Measurements from ENCODE around the gene UST.

The UST gene

GRCh38 chr6:148924226-148925012 is 177.6 kb downstream of the UST start:
- peaks cover 6% of the 10 kb centered on the region for H3K4me1 Mint-ChIP-seq
- peaks cover 21% of the 10 kb centered on the region for H3K36me3 Mint-ChIP-seq
- no peak overlapping the region for H3K4me3 Mint-ChIP-seq
- H3K27ac Mint-ChIP-seq: no peak overlapping the region
- no peaks in the 10 kb centered on the region for H3K27me3 Mint-ChIP-seq
- ATAC-seq: no peak
- H3K9me3 Mint-ChIP-seq: no peaks in the 10 kb centered on the region

- Mint-ChIP-seq H3K9me3 (no peaks in the 10 kb centered on the region), H3K27ac (no peak overlapping the region), H3K27me3 (no peaks in the 10 kb centered on the region), H3K4me1 (peaks cover 8% of the 10 kb centered on the region), H3K36me3 (peaks cover 13% of the 10 kb centered on the region), H3K4me3 (no peak overlapping the region)
- ATAC-seq: no peak
Measured at GRCh38 chr6:148925701-148926100, 178.9 kb downstream of the UST start.

- Mint-ChIP-seq H3K4me1 (peaks cover 16% of the 10 kb centered on the region), H3K9me3 (no peaks in the 10 kb centered on the region), H3K4me3 (no peak overlapping the region), H3K27ac (no peak overlapping the region), H3K27me3 (no peaks in the 10 kb centered on the region), H3K36me3 (peaks cover 13% of the 10 kb centered on the region)
- no peak for ATAC-seq
Measured at GRCh38 chr6:148926478-148926877, 179.6 kb downstream of the UST start.

- no peaks in the 10 kb centered on the region for H3K27me3 Mint-ChIP-seq
- H3K9me3 Mint-ChIP-seq: no peaks in the 10 kb centered on the region
- H3K27ac Mint-ChIP-seq: no peak overlapping the region
Measured at GRCh38 chr6:148927586-148927985, 180.8 kb downstream of the UST start.

GRCh38 chr6:148928811-148929210 is 182.0 kb downstream of the UST start:
- no peak for ATAC-seq
- Mint-ChIP-seq H3K9me3 (no peaks in the 10 kb centered on the region), H3K4me1 (peaks cover 29% of the 10 kb centered on the region), H3K27ac (no peak overlapping the region), H3K27me3 (no peaks in the 10 kb centered on the region), H3K4me3 (no peak overlapping the region), H3K36me3 (peaks cover 11% of the 10 kb centered on the region)

More at GRCh38 chr6:148927586-148927985, 180.8 kb downstream of the UST start:
- Mint-ChIP-seq H3K36me3 (peaks cover 7% of the 10 kb centered on the region), H3K4me3 (no peak overlapping the region), H3K4me1 (peaks cover 22% of the 10 kb centered on the region)
- ATAC-seq: no peak

GRCh38 chr6:148932208-148932607 is 185.4 kb downstream of the UST start:
- Mint-ChIP-seq H3K27me3 (no peaks in the 10 kb centered on the region), H3K4me3 (no peak overlapping the region), H3K27ac (no peak overlapping the region), H3K36me3 (peaks cover 5% of the 10 kb centered on the region), H3K4me1 (peaks cover 40% of the 10 kb centered on the region), H3K9me3 (no peaks in the 10 kb centered on the region)
- peak; percentile 60 for ATAC-seq

DNA sequence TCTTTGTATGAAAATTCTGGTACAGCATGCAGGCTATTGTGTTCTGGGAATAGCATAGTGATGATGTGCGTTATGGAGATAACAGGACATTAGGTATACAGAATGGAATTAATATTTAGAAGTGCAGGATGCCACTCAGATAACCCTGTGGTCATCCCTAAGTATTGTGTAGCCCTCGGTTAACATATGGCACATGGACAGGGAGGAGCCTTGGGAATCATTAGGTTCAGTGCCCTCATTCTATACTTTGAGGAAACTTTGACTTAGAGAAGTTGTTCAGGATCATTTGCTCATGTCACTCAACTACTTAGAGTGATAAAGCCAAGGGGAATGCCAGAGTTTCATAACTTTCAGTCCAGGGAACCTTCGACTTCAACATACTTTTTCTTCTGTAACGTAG is 185.9 kb downstream of the UST start:
- H3K36me3 Mint-ChIP-seq: peaks cover 5% of the 10 kb centered on the region
- no peak overlapping the region for H3K27ac Mint-ChIP-seq
- peaks cover 40% of the 10 kb centered on the region for H3K4me1 Mint-ChIP-seq
- H3K4me3 Mint-ChIP-seq: no peak overlapping the region
- H3K9me3 Mint-ChIP-seq: no peaks in the 10 kb centered on the region
- no peaks in the 10 kb centered on the region for H3K27me3 Mint-ChIP-seq
- ATAC-seq: no peak

GRCh38 chr6:148934539-148934938 is 187.7 kb downstream of the UST start:
- no peak overlapping the region for H3K4me3 Mint-ChIP-seq
- H3K36me3 Mint-ChIP-seq: peaks cover 5% of the 10 kb centered on the region
- no peaks in the 10 kb centered on the region for H3K9me3 Mint-ChIP-seq
- H3K27ac Mint-ChIP-seq: no peak overlapping the region
- peaks cover 49% of the 10 kb centered on the region for H3K4me1 Mint-ChIP-seq
- no peaks in the 10 kb centered on the region for H3K27me3 Mint-ChIP-seq
- ATAC-seq: no peak

GRCh38 chr6:148934961-148935360 is 188.1 kb downstream of the UST start:
- H3K27me3 Mint-ChIP-seq: no peaks in the 10 kb centered on the region
- ATAC-seq: no peak
- no peak overlapping the region for H3K4me3 Mint-ChIP-seq
- no peak overlapping the region for H3K27ac Mint-ChIP-seq
- H3K36me3 Mint-ChIP-seq: peaks cover 5% of the 10 kb centered on the region
- H3K9me3 Mint-ChIP-seq: no peaks in the 10 kb centered on the region
- peaks cover 50% of the 10 kb centered on the region for H3K4me1 Mint-ChIP-seq

DNA sequence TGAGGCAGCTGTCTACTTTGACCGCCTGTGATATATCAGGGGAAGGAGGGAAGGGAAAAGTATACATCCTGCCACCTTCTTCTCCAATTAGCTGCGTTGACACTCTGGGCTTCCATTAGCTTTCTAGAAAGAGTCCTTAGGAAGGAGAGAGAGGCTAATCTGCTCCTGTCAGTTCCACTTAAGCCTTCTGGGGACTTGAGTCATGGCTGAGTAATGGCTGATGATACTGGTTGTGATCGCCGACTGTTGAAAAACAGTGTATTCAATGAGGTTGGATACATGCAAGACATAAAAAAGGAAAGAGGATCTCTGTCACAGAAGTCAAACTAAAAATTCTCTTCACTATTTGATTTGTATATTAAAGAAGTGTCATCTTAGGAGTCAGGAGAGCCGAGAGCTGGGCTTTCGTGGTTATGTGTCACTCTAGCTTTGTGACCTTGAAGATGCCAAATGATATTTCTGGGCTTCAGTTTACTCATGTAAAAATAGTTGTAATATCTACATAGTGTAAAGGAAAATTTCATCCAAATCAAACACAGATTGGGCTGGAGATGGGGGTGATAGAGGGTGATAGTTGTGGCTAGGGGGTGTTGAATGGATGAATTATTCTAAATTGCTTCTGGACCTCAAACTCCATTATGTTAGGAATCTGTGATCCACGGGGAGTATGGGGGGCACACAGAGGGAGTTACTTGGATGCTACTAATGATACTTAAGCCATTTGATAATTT is 189.0 kb downstream of the UST start:
- Mint-ChIP-seq H3K27me3 (no peaks in the 10 kb centered on the region), H3K4me3 (no peak overlapping the region), H3K36me3 (peaks cover 5% of the 10 kb centered on the region), H3K9me3 (no peaks in the 10 kb centered on the region), H3K27ac (no peak overlapping the region), H3K4me1 (peaks cover 41% of the 10 kb centered on the region)
- ATAC-seq: no peak

GRCh38 chr6:148943451-148943850 is 196.6 kb downstream of the UST start:
- no peak for ATAC-seq
- Mint-ChIP-seq H3K27me3 (no peaks in the 10 kb centered on the region), H3K27ac (no peak overlapping the region), H3K4me1 (peaks cover 32% of the 10 kb centered on the region), H3K4me3 (no peak overlapping the region), H3K9me3 (no peaks in the 10 kb centered on the region), H3K36me3 (peaks cover 10% of the 10 kb centered on the region)

GRCh38 chr6:148944608-148945007 is 197.8 kb downstream of the UST start:
- Mint-ChIP-seq H3K27me3 (no peaks in the 10 kb centered on the region), H3K27ac (no peak overlapping the region), H3K4me3 (no peak overlapping the region), H3K36me3 (peaks cover 10% of the 10 kb centered on the region), H3K4me1 (peaks cover 22% of the 10 kb centered on the region), H3K9me3 (no peaks in the 10 kb centered on the region)
- no peak for ATAC-seq

- Mint-ChIP-seq H3K27me3 (no peaks in the 10 kb centered on the region), H3K4me1 (peaks cover 21% of the 10 kb centered on the region), H3K27ac (no peak overlapping the region), H3K9me3 (no peaks in the 10 kb centered on the region), H3K4me3 (no peak overlapping the region), H3K36me3 (peaks cover 11% of the 10 kb centered on the region)
- ATAC-seq: peak; percentile 66
Measured at GRCh38 chr6:148945301-148946021, 198.6 kb downstream of the UST start.

- peak; percentile 82 for ATAC-seq
- H3K27me3 Mint-ChIP-seq: no peaks in the 10 kb centered on the region
- H3K27ac Mint-ChIP-seq: no peak overlapping the region
- peaks cover 5% of the 10 kb centered on the region for H3K36me3 Mint-ChIP-seq
- H3K9me3 Mint-ChIP-seq: no peaks in the 10 kb centered on the region
- H3K4me1 Mint-ChIP-seq: peaks cover 21% of the 10 kb centered on the region
- no peak overlapping the region for H3K4me3 Mint-ChIP-seq
Measured at GRCh38 chr6:148947621-148948444, 201.0 kb downstream of the UST start.

GRCh38 chr6:148951662-148952061 is 204.8 kb downstream of the UST start:
- no peaks in the 10 kb centered on the region for H3K9me3 Mint-ChIP-seq
- H3K36me3 Mint-ChIP-seq: peaks cover 26% of the 10 kb centered on the region
- H3K27ac Mint-ChIP-seq: no peak overlapping the region
- H3K4me3 Mint-ChIP-seq: no peak overlapping the region
- no peaks in the 10 kb centered on the region for H3K27me3 Mint-ChIP-seq
- ATAC-seq: no peak
- H3K4me1 Mint-ChIP-seq: peaks cover 8% of the 10 kb centered on the region

Data from stimulated activated memory B cell treated with anti-CD40 and anti-IgM and Interleukin-4, amounts not matched to agents 10 μg/mL and 1 μg/mL and 100 μg/mL, for 72 hours (primary cell).